Chondrocyte (in vitro differentiated cells): ENCODE measurements around the gene PCSK1. TPM values are rescaled to one million over a fixed set of nuclear protein-coding genes. Genes with fewer than 3 reads are reported as not detected.

ENCODE experiments used
- DNase-seq: peaks from one replicate; pipeline ENCODE4 v3.0.0; 2021; ENCODE audit warnings: mixed read lengths, low spot score
- H3K27ac Mint-ChIP-seq: one replicate; pipeline ENCODE4 v1.8.0; 2021; ENCODE audit warnings: mild to moderate bottlenecking, moderate library complexity, mixed read lengths; ENCODE audit not compliant: unreplicated experiment
- H3K27me3 Mint-ChIP-seq: 2 replicates; pipeline ENCODE4 v1.8.0; 2021; ENCODE audit warnings: low read depth, mixed read lengths
- H3K36me3 Mint-ChIP-seq: 2 replicates; pipeline ENCODE4 v1.8.0; 2021; ENCODE audit warnings: low read depth, mixed read lengths
- H3K4me1 Mint-ChIP-seq: 2 replicates; pipeline ENCODE4 v1.8.0; 2021; ENCODE audit warnings: low read depth, mild to moderate bottlenecking, mixed read lengths
- H3K4me3 Mint-ChIP-seq: one replicate; pipeline ENCODE4 v1.8.0; 2021; ENCODE audit warnings: mild to moderate bottlenecking, moderate library complexity, mixed read lengths; ENCODE audit not compliant: unreplicated experiment
- H3K9me3 Mint-ChIP-seq: 2 replicates; pipeline ENCODE4 v1.8.0; 2021; ENCODE audit warnings: low read depth, mixed read lengths
- total RNA-seq: library from RNA; stranded (reverse); gene quantifications from 3 replicates; pipeline ENCODE4 v1.2.1, GENCODE V29; 2021
- TF ChIP-seq, protein P1 (sequence below): fragments of 200-600 bp; sonication (generic); IDR thresholded peaks from 2 replicates; pipeline ENCODE4 v1.5.0; 2021; ENCODE audit warnings: antibody characterized with exemption, mild to moderate bottlenecking, moderate library complexity

Gene PCSK1
- total RNA-seq, 1 donor from 2014 or later, result 0.05 TPM

DNA sequence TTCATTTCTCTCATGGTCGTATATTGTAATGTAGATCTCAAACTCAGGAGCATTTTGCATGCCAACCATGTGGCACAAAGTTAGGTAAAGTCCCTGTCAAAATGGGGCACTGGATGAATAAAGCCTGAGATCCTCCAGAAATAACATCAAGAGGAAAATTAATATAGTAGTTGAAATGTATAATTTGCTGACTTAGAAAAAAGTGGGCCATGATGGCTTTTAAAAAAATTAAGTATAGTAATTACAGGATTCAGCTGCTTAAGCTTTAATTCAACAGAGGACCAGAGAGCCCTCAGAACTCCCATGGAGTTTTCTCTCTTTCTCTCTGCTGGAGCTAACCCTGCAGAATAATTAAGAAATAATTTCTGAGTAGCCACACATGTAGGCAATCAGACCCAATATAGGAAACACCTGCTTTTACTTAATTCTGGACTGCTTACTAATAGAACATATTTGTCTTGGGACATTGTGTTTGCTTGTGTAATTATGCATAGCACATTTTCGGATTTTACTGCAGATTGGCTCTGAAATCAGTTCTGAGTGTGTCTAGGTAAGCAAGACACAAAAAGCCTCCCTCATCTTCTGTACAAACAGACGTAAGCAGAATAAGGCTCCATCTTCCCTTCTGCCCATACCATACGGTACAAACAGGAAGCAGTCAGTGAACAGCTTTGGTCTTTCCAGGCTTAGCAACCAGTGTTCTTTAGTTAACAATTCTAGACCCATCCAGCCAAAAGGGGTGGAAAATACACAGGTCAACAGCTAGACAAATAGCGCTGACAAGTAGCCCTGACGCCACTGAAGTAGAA is 26.5 kb upstream of the PCSK1 start:
- no peak overlapping the region for H3K4me3 Mint-ChIP-seq
- H3K36me3 Mint-ChIP-seq, result no peaks in the 10 kb centered on the region
- no peaks in the 10 kb centered on the region for H3K4me1 Mint-ChIP-seq
- TF ChIP-seq, protein P1, sequence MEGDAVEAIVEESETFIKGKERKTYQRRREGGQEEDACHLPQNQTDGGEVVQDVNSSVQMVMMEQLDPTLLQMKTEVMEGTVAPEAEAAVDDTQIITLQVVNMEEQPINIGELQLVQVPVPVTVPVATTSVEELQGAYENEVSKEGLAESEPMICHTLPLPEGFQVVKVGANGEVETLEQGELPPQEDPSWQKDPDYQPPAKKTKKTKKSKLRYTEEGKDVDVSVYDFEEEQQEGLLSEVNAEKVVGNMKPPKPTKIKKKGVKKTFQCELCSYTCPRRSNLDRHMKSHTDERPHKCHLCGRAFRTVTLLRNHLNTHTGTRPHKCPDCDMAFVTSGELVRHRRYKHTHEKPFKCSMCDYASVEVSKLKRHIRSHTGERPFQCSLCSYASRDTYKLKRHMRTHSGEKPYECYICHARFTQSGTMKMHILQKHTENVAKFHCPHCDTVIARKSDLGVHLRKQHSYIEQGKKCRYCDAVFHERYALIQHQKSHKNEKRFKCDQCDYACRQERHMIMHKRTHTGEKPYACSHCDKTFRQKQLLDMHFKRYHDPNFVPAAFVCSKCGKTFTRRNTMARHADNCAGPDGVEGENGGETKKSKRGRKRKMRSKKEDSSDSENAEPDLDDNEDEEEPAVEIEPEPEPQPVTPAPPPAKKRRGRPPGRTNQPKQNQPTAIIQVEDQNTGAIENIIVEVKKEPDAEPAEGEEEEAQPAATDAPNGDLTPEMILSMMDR, result no peak
- H3K27me3 Mint-ChIP-seq, result peaks cover 32% of the 10 kb centered on the region
- peaks cover 4% of the 10 kb centered on the region for H3K9me3 Mint-ChIP-seq
- DNase-seq, result no peak
- H3K27ac Mint-ChIP-seq, result no peak overlapping the region

DNA sequence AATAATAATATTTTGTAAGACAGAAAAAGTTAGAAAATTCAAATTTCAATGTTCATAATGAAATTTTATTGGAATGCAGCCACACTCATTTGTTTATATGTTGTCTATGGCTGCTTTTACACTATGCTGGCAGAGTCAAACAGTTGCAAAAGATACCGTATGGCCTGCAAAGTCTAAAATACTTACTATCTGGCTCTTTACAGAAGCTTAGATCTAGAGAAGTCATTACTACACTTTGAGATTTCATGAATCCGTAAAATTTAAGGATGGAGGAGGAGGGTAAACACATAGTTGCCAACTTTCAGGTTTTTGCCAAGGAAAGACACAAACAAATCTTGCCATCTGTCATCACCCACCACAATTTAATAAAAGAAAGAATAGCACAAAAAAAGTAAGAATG is 25.1 kb upstream of the PCSK1 start:
- no peak for DNase-seq
- Mint-ChIP-seq H3K4me1 (no peaks in the 10 kb centered on the region), H3K27me3 (peaks cover 29% of the 10 kb centered on the region)

DNA sequence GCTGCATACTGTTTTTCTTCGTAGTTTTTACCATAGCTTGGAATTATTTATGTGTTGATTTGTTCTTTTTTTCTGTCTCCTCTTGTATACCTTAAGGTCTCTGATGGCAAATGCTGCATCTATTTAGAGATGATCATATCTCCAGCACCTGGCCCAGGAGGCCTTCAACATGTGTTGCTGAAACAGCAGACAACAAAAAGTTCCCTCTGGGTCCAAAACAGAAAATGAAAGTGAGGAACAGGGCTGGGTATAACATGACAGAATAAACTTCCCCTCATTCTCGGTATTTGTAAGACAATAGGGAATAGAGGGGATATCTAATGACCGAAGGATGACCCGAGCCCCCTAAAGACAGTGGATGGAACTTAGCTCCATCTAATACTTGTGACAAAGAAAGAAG is 22.7 kb upstream of the PCSK1 start:
- H3K9me3 Mint-ChIP-seq, result no peaks in the 10 kb centered on the region
- no peaks in the 10 kb centered on the region for H3K36me3 Mint-ChIP-seq
- no peak overlapping the region for H3K27ac Mint-ChIP-seq
- H3K4me3 Mint-ChIP-seq, result no peak overlapping the region
- peaks cover 16% of the 10 kb centered on the region for H3K27me3 Mint-ChIP-seq
- TF ChIP-seq, protein P1, result no peak
- DNase-seq, result no peak
- no peaks in the 10 kb centered on the region for H3K4me1 Mint-ChIP-seq

More for the DNA sequence above, 25.1 kb upstream of the PCSK1 start:
- Mint-ChIP-seq H3K4me3 (no peak overlapping the region), H3K36me3 (no peaks in the 10 kb centered on the region), H3K9me3 (peaks cover 4% of the 10 kb centered on the region), H3K27ac (no peak overlapping the region)
- TF ChIP-seq, protein P1, result no peak

DNA sequence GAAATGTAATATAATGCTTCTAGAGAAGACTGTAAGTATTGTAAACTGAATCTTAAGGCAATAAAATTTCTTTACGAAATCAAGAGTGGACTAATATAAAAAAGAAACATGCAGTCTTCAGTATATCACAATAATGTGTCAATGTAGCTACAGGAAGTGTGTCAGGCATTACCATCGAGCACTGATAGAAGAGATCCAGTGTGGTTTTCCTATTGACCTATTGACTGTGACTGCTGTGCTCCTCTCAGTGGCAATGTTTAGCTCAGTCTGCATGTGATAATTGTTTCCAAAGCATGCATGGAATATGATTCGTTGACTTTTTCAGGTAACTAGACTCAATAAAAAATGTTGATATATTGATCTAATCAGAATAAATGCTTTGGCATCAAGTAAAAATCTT is 20.3 kb upstream of the PCSK1 start:
- Mint-ChIP-seq H3K4me3 (no peak overlapping the region), H3K4me1 (no peaks in the 10 kb centered on the region), H3K36me3 (no peaks in the 10 kb centered on the region), H3K9me3 (no peaks in the 10 kb centered on the region), H3K27ac (no peak overlapping the region), H3K27me3 (peaks cover 21% of the 10 kb centered on the region)
- TF ChIP-seq, protein P1, result no peak
- DNase-seq, result no peak

DNA sequence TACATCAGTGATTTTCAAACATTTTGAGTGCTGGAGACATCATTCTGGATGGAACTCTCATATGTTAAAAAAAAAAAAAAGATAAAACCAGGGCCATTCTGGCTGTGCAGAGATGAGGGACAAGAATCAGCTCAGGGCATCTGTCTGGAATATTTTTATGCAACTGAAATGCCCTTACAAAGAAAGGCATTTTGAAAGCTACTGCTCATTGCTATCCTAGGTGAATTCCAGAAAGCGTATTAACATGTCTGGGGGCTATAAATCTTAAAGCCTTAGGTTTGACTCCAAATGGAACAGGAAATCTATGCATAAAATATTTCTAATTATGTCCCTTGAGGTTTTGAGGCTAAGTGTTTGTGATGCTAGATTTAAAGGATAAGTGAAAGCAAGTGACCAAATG is 14.9 kb upstream of the PCSK1 start:
- Mint-ChIP-seq H3K36me3 (no peaks in the 10 kb centered on the region), H3K27me3 (peaks cover 48% of the 10 kb centered on the region), H3K4me1 (no peaks in the 10 kb centered on the region), H3K27ac (no peak overlapping the region), H3K4me3 (no peak overlapping the region), H3K9me3 (no peaks in the 10 kb centered on the region)
- TF ChIP-seq, protein P1, result no peak
- no peak for DNase-seq
